OCI-LY7 (cell line): ENCODE measurements around the gene GTSE1. TPM values are rescaled to one million over a fixed set of nuclear protein-coding genes. Genes with fewer than 3 reads are reported as not detected.

Source experiments
- BruUV-seq: library from RNA; stranded (reverse); fragments of 400-500 nt; replicated peaks from 2 replicates; lab custom pipeline; 2021; lab: Mats Ljungman, UMichigan
- CTCF ChIA-PET: fragments of 300-600 bp; sonication (Branson Sonifier 250); formaldehyde crosslinking; loops from one replicate; lab custom pipeline; 2022; ENCODE audit warnings: antibody characterized with exemption; ENCODE audit not compliant: unreplicated experiment; lab: Charles Lee
- POLR2A ChIA-PET: fragments of 300-600 bp; sonication (Branson Sonifier 250); formaldehyde crosslinking; loops from one replicate; lab custom pipeline; 2022; ENCODE audit warnings: antibody characterized with exemption; lab: Charles Lee
- DNase-seq: peaks from one replicate; pipeline ENCODE4 v3.0.0-alpha.2; 2015; ENCODE audit warnings: low spot score
- H2AFZ ChIP-seq: fragments of 200-600 bp; sonication (generic), shearing (Covaris generic); 2 replicates; pipeline ENCODE4 v1.6.1; 2014; ENCODE audit warnings: mild to moderate bottlenecking, antibody characterized with exemption, low read length, moderate library complexity
- H3K27ac ChIP-seq: fragments of 200-600 bp; sonication (generic); 2 replicates; pipeline ENCODE4 v1.5.1; 2014; ENCODE audit warnings: mixed run types, low read depth, mild to moderate bottlenecking, moderate library complexity, low read length, inconsistent platforms; ENCODE audit not compliant: poor library complexity, severe bottlenecking
- H3K36me3 ChIP-seq: fragments of 200-600 bp; sonication (generic); 2 replicates; pipeline ENCODE4 v1.6.1; 2014; ENCODE audit warnings: mild to moderate bottlenecking, antibody characterized with exemption, low read length, moderate library complexity, mixed read lengths; ENCODE audit not compliant: insufficient read depth
- H3K4me1 ChIP-seq: fragments of 200-600 bp; sonication (generic); 2 replicates; pipeline ENCODE4 v1.5.1; 2014; ENCODE audit warnings: mild to moderate bottlenecking, low read length; ENCODE audit not compliant: insufficient read depth, poor library complexity, severe bottlenecking
- H3K4me2 ChIP-seq: fragments of 200-600 bp; sonication (generic); 2 replicates; pipeline ENCODE4 v1.6.1; 2014; ENCODE audit warnings: mild to moderate bottlenecking, low read length
- H3K4me3 ChIP-seq: fragments of 200-600 bp; sonication (generic); 2 replicates; pipeline ENCODE4 v1.5.1; 2014; ENCODE audit warnings: mild to moderate bottlenecking, low read depth, low read length; ENCODE audit not compliant: poor library complexity, severe bottlenecking
- H3K79me2 ChIP-seq: fragments of 200-600 bp; sonication (generic); 2 replicates; pipeline ENCODE4 v1.6.1; 2016; ENCODE audit warnings: low read depth, mild to moderate bottlenecking, low read length, moderate library complexity, mixed read lengths; ENCODE audit not compliant: insufficient read depth
- H3K9me2 ChIP-seq: fragments of 200-600 bp; sonication (generic); 2 replicates; pipeline ENCODE4 v1.6.1; 2016; ENCODE audit warnings: mild to moderate bottlenecking, low read length, mixed read lengths; ENCODE audit not compliant: insufficient read depth
- H3K9me3 ChIP-seq: fragments of 200-600 bp; sonication (generic); 2 replicates; pipeline ENCODE4 v1.6.1; 2014; ENCODE audit warnings: mild to moderate bottlenecking, mixed run types, low read length, mixed read lengths
- H4K20me1 ChIP-seq: fragments of 200-600 bp; sonication (generic); 2 replicates; pipeline ENCODE4 v1.6.1; 2014; ENCODE audit warnings: mild to moderate bottlenecking, antibody characterized with exemption, low read length, moderate library complexity, mixed read lengths; ENCODE audit not compliant: insufficient read depth
- EZH2phosphoT487 ChIP-seq: fragments of 200-600 bp; sonication (generic); IDR thresholded peaks from 2 replicates; pipeline ENCODE4 v1.6.1; 2018; ENCODE audit warnings: low read depth, borderline replicate concordance, mild to moderate bottlenecking, mixed run types, antibody characterized with exemption, low read length, moderate library complexity, mixed read lengths
- intact Hi-C: fragments of 100-400 bp; cut with micrococcal nuclease; formaldehyde crosslinking; loops from one replicate; pipeline ENCODE4 v1.10.0; 2022; ENCODE audit not compliant: unreplicated experiment
- total RNA-seq, 2 experiments: library from RNA; depleted of rRNA in 1 of 2; stranded (reverse); fragments of >200 nt in 1 of 2; shearing (Covaris generic) in 1 of 2; gene quantifications; 2 replicates each; pipeline ENCODE4 v1.2.3, GENCODE V29; 2014 to 2022
- TF ChIP-seq, protein P1 (sequence below): fragments of 200-600 bp; sonication (generic); conservative IDR thresholded peaks from 2 replicates; pipeline ENCODE4 v1.5.1; 2014; ENCODE audit warnings: mild to moderate bottlenecking, antibody characterized with exemption, low read length, moderate library complexity, mixed read lengths

GTSE1 gene
- total RNA-seq, 2 experiments from 2014 or later, result 54.7 to 109 TPM

DNA sequence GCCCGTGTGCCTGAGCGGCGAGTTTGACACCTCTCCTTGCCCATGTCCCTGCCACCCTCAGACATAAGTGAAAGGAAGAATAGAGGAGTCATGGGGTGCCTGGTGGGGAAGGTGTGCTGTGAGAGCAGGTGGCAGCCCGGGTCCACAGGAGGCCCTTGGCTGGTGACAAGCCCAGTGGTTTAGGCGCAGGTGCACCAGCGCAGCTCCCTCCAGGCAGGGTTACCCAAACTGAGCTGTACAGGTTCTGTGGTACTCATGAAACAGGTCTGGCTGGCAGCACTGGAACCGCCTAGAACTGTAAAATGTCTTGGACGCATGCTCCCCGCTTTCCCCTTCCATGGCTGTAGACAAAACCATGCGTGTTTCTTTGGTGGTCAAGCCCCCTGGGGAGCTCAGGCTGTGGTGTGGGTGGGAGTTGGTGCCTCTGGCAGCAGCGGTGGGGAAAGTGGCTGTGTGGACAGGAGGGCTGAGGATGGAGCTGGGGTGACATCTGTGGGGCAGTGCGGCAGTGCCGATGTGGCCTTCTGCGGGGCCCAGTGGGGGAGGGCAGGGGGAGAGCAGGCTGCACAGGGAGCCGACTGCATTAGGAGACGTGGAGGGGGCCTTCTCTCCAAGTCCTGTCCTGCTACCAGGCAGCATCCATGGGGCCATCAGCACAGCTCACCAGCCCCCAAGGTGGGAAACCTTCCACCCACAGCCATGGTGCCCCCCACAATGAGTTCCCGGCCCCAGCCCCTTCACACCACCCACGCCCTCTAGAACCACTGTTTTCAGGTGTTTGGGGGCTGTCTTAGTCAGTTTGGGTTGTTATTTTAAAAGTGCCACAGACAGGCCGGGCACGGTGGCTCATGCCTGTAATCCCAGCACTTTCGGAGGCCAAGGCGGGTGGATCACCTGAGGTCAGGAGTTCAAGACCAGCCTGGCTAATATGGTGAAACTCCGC, 5.6 kb upstream of the GTSE1 start:
- H4K20me1 ChIP-seq, result no peaks in the 10 kb centered on the region
- peaks cover 54% of the 10 kb centered on the region for H3K4me1 ChIP-seq
- no peaks in the 10 kb centered on the region for H3K9me2 ChIP-seq
- TF ChIP-seq EZH2phosphoT487, result no peak
- TF ChIP-seq, protein P1, sequence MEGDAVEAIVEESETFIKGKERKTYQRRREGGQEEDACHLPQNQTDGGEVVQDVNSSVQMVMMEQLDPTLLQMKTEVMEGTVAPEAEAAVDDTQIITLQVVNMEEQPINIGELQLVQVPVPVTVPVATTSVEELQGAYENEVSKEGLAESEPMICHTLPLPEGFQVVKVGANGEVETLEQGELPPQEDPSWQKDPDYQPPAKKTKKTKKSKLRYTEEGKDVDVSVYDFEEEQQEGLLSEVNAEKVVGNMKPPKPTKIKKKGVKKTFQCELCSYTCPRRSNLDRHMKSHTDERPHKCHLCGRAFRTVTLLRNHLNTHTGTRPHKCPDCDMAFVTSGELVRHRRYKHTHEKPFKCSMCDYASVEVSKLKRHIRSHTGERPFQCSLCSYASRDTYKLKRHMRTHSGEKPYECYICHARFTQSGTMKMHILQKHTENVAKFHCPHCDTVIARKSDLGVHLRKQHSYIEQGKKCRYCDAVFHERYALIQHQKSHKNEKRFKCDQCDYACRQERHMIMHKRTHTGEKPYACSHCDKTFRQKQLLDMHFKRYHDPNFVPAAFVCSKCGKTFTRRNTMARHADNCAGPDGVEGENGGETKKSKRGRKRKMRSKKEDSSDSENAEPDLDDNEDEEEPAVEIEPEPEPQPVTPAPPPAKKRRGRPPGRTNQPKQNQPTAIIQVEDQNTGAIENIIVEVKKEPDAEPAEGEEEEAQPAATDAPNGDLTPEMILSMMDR, result no peak
- H3K4me3 ChIP-seq, result no peak overlapping the region
- H2AFZ ChIP-seq, result no peak overlapping the region
- H3K79me2 ChIP-seq, result no peaks in the 10 kb centered on the region
- no peaks in the 10 kb centered on the region for H3K36me3 ChIP-seq
- H3K27ac ChIP-seq, result no peak overlapping the region
- ChIA-PET CTCF (interaction anchor here (0.6 kb wide), 1 partner anchor 166 kb away, joined by 3 read pairs; no protein-coding TSS in a partner anchor), POLR2A (no interaction called here)
- BruUV-seq, result no TSS peak
- no peak overlapping the region for H3K4me2 ChIP-seq
- intact Hi-C loops, result loop anchor here (10.0 kb wide), 1 partner anchor 256 kb away; no protein-coding TSS in a partner anchor
- no peaks in the 10 kb centered on the region for H3K9me3 ChIP-seq
- DNase-seq, result no peak

DNA sequence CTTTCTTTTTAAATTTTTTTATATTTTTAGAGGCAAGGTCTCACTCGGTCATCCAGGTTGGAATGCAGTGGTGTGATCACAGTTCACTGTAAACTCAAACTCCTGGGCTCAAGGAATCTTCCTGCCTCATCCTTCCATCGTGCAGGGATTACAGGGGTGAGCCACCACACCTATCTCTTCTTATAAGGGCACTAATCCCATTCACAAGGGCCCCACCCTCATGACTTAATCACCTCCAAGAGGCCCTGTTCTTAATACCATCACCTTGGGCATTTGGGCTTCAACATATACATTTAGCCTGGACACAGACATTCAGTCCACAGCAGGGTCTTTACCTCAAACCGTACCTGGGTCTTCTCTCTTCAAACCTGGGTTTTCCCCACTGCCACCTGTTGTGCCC, 4.5 kb upstream of the GTSE1 start:
- TF ChIP-seq, protein P1, result no peak
- TF ChIP-seq EZH2phosphoT487, result no peak
- no peaks in the 10 kb centered on the region for H3K36me3 ChIP-seq
- no peak overlapping the region for H3K4me2 ChIP-seq
- POLR2A ChIA-PET, result no interaction called here
- no peaks in the 10 kb centered on the region for H3K9me3 ChIP-seq
- intact Hi-C loops, result loop anchor here (10.0 kb wide), 1 partner anchor 257 kb away; no protein-coding TSS in a partner anchor
- H4K20me1 ChIP-seq, result no peaks in the 10 kb centered on the region
- H3K9me2 ChIP-seq, result no peaks in the 10 kb centered on the region
- no peak overlapping the region for H2AFZ ChIP-seq
- peaks cover 54% of the 10 kb centered on the region for H3K4me1 ChIP-seq
- no peak overlapping the region for H3K27ac ChIP-seq
- CTCF ChIA-PET, result no interaction called here
- no TSS peak for BruUV-seq
- peaks cover 2% of the 10 kb centered on the region; the same call in 1 of the 2 replicates for H3K79me2 ChIP-seq
- DNase-seq, result no peak
- H3K4me3 ChIP-seq, result no peak overlapping the region

DNA sequence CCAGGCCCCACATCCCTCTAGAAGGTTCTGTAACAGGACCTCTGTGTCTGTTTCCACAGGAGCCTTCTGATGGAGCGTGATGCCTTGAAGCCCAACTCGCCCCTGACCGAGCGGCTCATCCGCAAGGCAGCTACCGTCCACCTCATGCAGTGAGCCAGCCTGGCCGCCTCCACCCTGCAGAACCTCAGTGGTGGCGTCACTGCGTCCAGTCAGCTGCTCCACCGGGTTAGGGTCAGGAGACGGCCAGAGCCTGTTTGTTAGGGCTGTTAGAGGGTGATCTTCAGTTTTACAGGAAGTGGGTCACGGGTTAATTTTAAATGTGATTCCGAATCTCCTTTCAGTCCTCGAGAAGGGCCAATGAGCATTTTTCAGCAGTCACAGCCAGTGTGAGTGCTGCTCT, 3.9 kb upstream of the GTSE1 start:
- no peaks in the 10 kb centered on the region for H3K9me3 ChIP-seq
- H3K4me2 ChIP-seq, result peak overlapping the region; percentile 61
- no peak overlapping the region for H3K4me3 ChIP-seq
- H3K36me3 ChIP-seq, result no peaks in the 10 kb centered on the region
- peak overlapping the region; percentile 75; the same call in 1 of the 2 replicates for H2AFZ ChIP-seq
- H3K9me2 ChIP-seq, result no peaks in the 10 kb centered on the region
- BruUV-seq, result no TSS peak
- no peaks in the 10 kb centered on the region for H4K20me1 ChIP-seq
- DNase-seq, result no peak
- H3K4me1 ChIP-seq, result peaks cover 50% of the 10 kb centered on the region
- H3K27ac ChIP-seq, result peak overlapping the region; percentile 65
- peaks cover 8% of the 10 kb centered on the region for H3K79me2 ChIP-seq
- CTCF ChIA-PET, result no interaction called here
- intact Hi-C loops, result loop anchor here (10.0 kb wide), 1 partner anchor 258 kb away; no protein-coding TSS in a partner anchor
- POLR2A ChIA-PET, result no interaction called here
- TF ChIP-seq, protein P1, result no peak
- TF ChIP-seq EZH2phosphoT487, result no peak
